MM.1S (cell line): ENCODE data around the gene ABCC3.

ENCODE experiments used
- CTCF ChIP-seq: fragments of 300-600 bp; sonication (generic); IDR thresholded peaks from 2 replicates; pipeline ENCODE4 v1.5.1; 2016; ENCODE audit warnings: antibody characterized with exemption, low read length, mixed read lengths
- EZH2 ChIP-seq: fragments of 300-600 bp; sonication (generic); optimal IDR thresholded peaks from 2 replicates; pipeline ENCODE3; 2017; ENCODE audit warnings: low read depth, mild to moderate bottlenecking, antibody characterized with exemption, low read length, mixed read lengths

GRCh38 chr17:50656509-50656908, 21.8 kb downstream of the ABCC3 start:
- TF ChIP-seq CTCF: no peak
- TF ChIP-seq EZH2: no peak
